ENCODE data around the gene PGRMC2. TPM values are rescaled to one million over a fixed set of nuclear protein-coding genes. Genes with fewer than 3 reads are reported as not detected.
A peak's percentile ranks its signal among the peaks of the same experiment; 100 is the strongest.
"Not testable (repeated sequence)": the region's sequence is repeated elsewhere in the genome, so short reads cannot be mapped to it uniquely, and the experiment has no call there.

Gene PGRMC2
- total RNA-seq, 1 donor from 2014 or later, result 18.0 TPM

DNA sequence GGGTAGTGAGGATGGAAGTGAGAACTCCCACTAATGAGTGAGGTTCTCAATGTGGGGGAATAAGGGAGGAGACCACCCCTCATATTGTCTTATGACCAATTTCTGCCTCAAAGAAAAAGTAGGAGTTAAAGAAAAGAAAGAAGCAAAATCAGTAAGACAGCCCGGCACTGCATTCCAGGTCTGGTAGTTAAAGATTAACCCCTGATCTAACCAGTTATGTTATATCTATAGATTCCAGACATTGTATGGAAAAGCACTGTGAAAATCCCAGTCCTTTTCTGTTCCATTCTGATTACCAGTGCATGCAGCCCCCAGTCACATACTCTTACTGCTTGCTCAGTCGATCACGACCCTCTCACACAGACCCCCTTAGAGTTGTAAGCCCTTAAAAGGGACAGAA lies 20.4 kb downstream of the PGRMC2 start:
- not testable (repeated sequence) for DNase-seq

DNA sequence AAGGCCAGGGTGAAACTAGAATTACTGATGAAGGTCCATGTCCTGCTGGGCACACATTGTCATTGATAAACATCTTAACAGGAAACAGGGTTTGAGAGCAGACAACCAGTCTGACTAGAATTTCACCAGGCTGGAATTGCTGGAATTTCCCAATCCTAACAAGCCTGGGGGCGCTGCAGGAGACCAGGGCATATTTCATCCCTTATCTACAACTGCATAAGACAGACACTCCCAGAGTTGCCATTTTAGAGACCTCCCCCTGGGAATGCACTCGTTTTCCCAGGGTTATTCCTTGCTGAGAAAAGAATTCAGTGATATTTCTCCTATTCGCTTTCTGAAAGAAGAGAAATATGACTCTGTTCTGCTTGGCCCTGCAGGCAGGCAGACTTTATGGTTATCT lies 22.1 kb downstream of the PGRMC2 start:
- not testable (repeated sequence) for DNase-seq

DNA sequence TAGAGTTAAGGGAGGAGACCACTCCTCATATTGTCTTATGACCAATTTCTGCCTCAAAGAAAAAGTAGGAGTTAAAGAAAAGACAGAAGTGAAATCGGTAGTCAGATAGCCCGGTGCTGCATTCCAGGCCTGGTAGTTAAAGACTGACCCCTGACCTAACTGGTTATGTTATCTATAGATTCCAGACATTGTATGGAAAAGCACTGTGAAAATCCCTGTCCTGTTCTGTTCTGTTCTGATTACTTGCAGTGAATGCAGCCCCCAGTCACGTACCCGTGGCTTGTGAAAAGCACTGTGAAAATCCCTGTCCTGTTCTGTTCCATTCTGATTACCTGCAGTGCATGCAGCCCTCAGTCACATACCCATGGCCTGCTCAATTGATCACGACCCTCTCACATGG lies 27.7 kb downstream of the PGRMC2 start:
- DNase-seq, result not testable (repeated sequence)

DNA sequence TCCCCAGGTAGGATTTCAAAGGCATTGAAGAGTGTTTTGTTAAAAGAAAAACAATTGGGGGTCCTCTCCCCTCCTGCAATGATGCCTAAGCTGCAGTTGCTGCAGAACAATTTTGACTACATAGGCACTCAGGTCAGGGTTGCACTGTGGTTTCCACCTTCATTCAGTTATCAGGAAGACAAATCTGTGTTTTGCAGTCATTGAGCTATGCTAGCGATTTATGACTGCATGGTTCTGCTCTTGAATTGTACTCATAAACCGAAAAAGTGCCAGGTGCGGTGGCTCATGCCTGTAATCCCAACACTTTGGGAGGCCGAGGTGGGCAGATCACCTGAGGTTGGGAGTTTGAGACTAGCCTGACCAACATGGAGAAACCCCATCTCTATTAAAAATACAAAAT lies 29.4 kb downstream of the PGRMC2 start:
- DNase-seq, result not testable (repeated sequence)

DNA sequence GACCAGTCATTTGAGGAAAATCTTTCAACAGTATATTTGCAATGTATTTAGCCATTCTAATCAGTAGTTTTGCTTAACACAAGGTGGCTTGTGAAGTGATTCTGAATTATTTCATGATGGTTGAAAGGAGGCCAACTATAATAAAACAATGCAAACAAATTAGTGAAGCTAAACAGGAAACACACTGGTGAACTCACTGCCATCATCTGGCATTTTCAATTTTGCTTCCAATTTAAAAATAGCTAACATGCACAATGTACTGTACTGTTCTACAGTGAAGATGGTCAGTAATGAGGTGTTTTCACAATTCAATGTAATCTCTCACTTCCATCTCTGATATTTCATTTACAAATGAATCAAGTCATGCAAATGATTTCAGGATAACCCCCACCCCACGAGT lies 31.1 kb downstream of the PGRMC2 start:
- peak; percentile 36 for DNase-seq

DNA sequence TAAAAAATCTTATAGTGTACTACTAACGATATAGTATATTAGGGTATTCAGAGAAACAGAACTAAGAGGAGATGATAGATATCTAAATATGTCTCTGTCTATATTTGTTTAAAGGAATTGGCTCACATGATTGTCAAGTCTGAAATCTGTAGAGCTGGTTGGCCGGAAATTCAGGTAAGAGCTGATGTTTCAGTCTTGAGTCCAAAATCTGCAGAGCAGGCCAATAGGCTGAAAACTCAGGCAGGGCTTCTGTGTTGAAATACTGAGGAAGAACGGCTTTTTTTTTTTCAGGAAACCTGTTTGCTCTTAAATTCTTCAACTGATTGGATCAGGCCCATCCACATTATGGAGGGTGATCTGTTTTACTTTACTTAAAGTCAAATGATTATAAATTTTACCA lies 31.7 kb downstream of the PGRMC2 start:
- DNase-seq, result no peak

DNA sequence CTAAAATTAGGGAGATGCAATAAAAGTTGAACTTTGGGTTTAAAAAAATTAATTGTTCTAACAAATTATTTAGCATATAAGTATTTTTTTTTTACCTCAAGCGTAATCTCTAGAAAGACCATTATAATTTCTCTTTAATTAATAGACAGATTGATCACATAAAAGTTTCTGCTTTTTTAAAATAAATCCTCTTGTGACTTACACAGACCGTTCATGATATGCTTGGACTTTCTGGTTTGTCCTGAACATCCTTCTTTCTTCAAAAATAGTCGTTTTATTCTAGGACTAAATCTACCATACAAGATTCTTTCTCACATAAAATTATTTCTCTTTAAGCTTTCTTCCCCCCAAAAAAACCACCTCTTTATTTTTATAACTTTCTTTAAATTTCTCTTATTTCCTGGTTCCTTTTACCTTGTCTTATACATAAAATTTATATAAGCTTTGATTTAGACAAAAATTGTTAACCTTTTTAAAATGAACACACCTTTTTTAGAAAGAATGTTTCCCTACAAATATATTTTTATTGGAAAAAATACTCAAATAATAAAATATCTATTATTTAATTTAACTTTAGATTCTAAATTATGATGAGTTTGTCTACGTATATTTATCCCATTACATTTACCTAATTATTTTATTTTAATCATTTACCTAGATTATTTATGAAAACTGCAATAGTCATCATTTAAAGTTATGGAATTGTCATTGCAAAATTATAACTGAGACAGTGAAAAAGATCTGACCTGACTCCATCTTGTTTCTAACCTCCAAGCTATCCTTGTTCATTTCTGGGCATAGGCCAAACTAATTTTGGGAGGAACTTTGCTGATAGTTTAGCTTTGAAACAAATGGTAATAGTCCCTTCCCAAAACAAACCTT lies 37.6 kb downstream of the PGRMC2 start:
- no peak for DNase-seq

DNA sequence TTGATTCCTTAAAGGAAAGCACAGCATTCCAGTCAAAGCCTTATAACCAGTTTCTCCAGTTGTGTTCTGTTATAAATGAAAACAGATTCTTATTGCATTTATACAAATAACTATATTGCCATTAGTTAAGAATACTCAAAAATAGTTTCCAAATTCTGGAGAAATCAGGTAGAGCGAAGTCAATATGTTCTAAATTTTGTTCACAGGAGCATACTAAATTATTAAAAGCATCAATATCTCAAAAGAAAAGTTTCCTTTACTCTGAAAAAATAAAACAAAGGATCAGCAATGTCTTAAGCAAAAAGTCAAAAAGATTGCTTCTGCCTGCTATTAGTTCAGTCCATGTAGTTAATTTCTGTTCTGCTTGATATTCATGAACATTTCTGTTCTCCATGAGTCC lies 39.7 kb downstream of the PGRMC2 start:
- DNase-seq, result no peak

DNA sequence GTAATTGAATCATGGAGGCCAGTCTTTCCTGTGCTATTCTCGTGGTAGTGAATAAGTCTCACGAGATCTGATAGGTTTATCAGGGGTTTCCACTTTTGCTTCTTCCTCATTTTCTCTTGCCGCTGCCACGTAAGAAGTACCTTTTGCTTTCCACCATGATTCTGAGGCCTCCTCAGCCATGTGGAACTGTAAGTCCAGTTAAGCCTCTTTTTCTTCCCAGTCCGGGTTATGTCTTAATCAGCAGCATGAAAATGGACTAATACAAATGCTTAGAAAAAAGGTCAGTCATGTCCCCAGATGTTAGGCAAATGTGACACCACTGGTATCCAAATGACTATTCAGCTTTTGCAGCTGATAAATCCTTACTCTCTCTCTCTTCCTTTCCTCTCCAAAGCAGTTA lies 42.2 kb downstream of the PGRMC2 start:
- DNase-seq, result not testable (repeated sequence)

DNA sequence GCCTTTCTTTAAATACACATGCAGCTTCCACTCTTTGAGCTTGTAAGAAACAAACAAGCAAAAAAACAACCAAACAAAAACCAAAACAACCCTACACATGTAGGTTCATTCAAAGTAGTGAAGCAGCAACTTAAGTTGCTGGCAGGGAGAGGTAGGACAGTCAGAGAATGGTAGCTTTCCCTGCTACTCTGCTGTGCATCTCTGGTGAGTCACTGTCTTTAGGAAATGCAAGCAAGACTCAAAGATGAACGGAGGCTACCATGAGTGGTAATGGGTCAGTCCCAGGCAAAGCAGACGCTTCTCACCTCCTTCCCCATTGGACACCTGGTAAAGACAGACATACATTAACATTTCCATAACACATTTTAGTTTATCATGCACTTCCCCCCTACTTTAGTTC lies 43.2 kb downstream of the PGRMC2 start:
- no peak for DNase-seq

DNA sequence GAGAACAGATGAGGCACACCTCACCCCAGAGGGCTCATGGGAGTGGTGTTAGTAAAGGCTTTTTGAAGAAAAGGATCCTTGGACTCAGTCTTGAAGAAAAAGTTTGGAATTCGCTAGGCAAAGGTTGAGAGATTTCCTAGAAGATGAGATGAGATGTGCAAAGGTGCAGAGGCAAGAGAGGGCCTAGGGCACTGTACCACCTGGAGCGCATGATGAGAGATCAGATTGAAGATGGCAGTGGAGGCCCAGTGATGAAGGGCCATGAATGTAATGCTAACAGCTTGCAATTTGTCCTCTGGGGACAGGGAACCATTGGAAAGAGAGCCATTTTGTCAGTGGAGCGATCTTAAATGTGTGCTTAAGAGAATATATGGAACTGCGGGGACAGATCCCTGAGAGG lies 45.0 kb downstream of the PGRMC2 start:
- no peak for DNase-seq

DNA sequence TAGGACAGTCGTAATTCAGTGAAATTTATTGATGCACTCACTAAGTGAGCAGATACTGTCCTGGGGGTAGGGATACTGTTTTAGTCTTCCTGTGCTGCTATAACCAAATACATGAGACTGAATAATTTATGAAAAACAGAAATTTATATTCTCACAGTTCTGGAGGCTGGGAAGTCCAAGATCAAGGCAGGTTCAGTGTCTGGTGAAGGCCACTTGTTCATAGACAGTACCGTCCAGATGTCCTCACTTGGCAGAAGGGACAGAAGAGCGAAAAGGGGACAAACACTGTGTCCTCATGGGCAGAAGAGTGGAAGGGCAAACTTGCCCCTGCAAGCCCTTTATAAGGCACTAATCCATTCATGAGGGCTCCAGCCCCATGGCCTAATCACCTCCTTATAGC lies 45.6 kb downstream of the PGRMC2 start:
- no peak for DNase-seq

DNA sequence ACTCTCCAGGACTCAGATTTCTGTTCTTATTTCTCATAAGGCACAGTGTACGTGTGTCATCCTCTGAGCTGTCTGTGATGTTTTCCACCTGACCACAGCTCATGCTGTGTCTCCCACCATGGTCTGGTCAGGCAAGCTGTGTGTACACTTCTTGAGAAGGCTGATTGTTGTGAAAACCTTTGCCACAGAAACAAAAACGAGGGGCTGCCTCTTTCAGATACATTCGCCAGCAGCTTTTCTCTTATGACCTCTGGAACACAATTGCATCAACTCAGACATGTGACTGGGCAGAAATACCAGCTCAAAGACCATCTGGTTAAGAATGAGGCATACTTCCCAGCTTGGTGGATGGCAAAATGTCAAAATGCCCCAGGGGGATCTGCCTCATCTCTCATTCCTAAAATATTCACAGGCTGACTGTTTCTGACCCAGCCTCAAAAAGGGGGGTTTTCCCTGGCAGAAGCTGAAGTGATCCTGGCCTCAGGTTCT lies 46.1 kb downstream of the PGRMC2 start:
- no peak for DNase-seq

DNA sequence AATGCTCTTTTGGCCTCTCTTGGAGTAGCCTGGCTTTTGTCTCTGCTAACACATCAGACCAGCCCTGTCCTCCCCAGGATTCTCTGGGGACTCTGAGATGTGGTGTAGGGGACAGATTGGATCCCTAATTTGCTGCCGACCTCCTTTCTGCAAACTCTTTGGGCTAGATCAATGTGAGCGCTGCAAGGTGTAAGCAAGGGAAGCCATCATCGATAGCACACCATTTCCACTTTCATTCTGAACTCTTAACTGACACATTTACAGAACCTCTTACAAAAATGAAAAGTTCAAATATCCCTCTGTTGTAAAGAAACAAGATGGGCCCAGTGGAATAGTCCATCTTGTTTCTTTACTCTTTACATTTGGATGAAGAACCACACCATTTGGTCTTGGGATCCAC lies 46.6 kb downstream of the PGRMC2 start:
- DNase-seq, result no peak

DNA sequence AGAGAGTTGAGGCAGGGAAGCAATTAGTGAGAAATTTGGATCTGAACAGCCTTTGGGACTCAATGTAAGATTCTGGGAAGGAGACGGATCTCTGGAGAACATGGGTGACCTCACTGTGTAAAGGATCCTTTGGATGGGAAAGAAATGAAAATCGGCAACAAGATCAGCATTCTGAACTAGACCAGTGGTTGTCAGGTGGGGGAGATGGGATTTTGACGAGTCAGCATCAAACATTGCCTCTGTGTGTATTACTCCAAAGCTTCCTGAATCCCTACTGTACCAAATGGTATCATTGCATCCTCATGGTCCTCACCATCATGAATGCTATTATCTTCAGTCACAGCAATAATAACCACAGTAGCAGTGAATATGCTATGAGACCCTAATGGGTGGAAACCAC lies 52.8 kb downstream of the PGRMC2 start:
- no peak for DNase-seq

DNA sequence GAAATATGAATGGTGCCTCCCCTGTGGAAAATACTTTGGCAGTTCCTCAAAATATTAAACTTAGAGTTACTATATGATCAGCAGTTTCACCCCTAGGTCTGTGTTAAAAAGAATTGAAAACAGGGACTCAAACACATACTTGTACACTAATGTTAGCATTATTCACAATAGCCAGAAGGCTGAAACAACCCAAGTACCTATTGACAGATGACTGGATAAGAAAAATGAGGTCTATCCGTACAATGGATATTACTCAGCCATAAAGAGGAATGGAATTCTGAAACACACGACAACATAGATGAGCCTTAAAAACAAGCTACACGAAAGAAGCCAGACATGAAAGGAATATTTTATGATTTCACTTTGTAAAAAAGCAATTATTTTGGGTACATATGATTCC lies 54.9 kb downstream of the PGRMC2 start:
- no peak for DNase-seq

DNA sequence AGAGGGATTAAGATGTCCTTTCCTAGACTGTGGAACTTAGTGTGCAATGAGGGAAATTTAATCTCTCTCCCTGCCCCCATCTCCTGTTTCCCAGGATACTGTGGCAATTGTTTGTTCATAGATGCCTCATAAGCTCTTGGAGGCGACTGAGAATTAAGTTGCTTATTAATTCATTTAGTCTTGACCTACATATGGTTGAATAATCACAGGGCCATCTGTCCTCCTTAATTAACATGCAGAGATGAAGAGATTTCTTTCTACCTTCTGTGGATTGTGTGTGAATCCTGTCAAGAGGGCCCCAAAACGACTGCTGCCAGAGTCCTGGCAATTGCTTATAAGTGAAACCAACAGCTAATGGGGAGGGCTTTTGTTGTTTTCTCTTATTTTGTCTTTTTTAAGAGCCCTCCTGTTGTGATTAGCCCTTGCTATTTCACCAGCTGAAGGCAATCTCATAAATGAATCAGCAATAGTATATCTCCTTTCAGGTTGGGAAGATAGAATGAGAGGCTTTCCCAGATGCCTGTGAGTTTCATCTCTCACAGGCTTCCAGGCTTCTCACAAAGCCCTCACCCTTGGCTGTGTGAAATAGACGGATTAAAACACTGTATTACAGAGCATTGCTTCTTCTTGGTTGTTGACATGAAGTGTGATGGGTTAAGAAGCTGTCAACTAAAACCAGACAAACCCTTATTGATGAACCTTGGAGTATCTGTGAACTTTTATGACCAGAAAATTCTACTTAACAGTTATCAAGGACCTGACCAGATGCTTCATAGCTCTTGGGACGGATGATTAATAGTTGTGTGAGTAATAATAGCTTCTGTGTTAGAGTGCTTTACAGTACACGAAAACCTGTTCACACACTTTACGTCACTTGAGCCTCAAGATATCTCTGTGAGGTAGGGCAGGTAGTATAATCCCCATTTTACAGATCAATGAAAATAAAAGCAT lies 58.5 kb downstream of the PGRMC2 start:
- DNase-seq, result no peak

DNA sequence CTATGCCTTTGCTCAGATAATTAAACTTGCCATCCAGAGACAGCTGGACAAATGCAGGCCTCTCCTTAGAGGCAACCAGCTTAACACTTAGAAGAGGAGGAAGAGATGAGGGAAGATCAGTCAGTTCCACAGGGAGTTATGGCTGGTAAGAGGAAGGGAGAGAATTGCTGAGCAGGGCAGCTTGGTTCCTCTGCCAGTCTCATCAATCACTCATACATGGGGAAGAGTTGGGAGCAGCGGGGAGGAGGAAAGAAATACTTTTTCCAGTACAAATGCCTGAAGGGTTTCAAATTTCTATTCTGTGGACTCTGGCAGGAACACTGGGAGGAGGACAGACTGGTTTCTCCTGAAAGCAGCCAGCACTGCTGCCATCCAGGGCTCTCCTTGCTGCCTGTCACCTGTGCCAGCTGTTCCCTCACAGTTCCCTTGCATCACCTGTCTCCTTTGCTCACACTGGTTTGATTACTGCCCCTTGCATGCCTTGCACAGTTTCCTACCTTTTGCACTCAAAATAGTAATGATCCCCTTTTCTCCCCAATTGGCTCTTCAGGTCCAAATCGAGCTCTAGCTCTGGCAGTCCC lies 59.5 kb downstream of the PGRMC2 start:
- DNase-seq, result no peak

DNA sequence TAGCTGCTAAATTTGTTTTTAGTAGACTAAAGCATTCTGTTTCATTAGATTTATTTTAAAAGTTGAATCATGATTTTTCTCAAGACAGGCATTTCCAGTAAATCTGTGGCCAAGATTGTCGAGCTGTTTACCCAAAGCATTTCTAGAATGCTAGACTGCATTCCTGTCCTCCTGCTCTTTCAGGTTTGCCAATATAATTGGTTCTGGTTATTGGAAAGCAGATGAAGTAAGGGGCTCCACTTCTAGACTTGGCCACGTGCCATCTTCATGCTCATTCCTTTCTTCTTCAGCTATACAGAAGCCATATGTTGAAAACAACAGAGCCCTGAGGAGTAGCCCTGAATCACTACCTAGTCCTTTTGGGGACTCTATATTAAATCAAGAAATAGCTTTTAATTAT lies 62.5 kb downstream of the PGRMC2 start:
- DNase-seq, result no peak

DNA sequence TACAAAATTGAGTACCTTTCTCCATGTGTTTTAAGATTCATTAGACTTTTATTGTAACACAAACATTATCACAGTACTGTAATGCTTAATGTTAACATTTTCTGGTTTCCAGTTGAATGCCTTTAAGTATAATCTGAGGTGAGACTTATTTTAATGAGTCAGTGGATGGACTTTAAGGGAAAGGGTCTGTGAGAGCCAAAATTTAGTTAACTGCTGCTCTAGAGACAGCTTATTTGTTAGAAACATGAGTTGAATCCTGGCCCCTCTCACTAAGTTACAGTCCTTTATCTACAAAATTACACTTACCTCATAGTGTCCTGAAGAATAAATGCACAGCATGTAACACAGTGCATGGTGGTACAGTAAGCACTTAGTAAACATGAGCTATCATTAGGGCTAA lies 66.0 kb downstream of the PGRMC2 start:
- DNase-seq, result no peak

DNA sequence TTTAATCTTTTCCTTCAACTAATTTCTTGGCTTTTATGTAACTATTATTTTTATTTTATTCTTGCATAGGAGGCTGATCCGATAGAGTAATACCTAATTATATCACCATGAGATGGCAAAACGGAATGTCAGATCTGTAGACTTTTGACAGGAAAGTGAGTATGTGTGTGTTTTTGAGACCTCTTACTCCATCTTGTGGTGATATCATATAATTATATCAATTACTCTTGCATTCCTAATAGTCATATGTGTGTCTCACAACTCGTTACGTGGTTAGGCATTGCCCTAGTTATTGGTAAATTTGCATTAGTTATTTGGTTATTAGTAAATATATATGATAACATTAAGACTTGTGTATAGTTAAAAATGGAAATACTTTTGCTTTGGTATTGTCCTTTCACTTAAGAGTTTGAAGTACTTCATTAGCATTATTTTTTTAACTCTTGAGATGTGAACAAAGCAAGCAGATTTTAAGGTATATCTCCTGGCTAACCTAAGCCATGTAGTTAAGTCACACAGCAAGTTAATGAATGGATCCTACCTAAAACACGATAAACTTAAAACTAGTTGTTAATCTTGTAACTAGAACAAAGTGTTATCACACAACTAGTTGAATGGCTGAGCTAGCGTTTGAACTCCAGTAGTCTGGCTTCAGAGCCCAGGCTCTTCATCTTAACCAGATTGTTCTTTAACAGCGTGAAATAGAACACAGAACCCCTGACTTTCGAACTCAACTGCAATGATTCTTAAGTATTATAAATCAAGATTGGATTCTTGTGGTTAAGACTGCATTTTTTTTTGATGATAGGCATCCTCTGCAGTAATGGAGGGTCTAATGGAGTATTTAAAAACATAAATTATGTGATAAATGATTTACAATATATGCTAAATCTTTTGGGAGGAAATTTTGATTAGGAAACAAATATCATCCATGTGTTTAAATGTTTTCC lies 67.1 kb downstream of the PGRMC2 start:
- DNase-seq, result peak; percentile 75

Measured in dermis blood vessel endothelial cell (primary cell).